SK-N-SH (cell line): ENCODE measurements around the gene RNASE3. TPM values are rescaled to one million over a fixed set of nuclear protein-coding genes. Genes with fewer than 3 reads are reported as not detected.

ENCODE experiments used
- CTCF ChIA-PET: fragments of 300-600, 350-600 bp; formaldehyde crosslinking; extraction: SDS; loops from one replicate; lab custom pipeline; 2021; lab: Yijun Ruan, JAX
- POLR2A ChIA-PET: fragments of 350-600 bp; sonication (Branson Sonifier 250); formaldehyde crosslinking; extraction: SDS; loops from one replicate; lab custom pipeline; 2020; ENCODE audit warnings: antibody characterized with exemption, inconsistent platforms; lab: Yijun Ruan, JAX
- DNase-seq: peaks from one replicate; pipeline ENCODE4 v3.0.0; 2012
- H2AFZ ChIP-seq: fragments of 200-600 bp; sonication (generic); 2 replicates; pipeline ENCODE4 v1.8.1; 2016; ENCODE audit warnings: antibody characterized with exemption, mild to moderate bottlenecking, low read depth
- H3F3A ChIP-seq: fragments of 200-600 bp; sonication (generic); replicated peaks from 2 replicates; pipeline ENCODE3; 2016; ENCODE audit warnings: antibody characterized with exemption, mild to moderate bottlenecking; ENCODE audit not compliant: insufficient read depth
- H3K27ac ChIP-seq, 2 experiments: fragments of 200-500 bp in 1 of 2; fragments of 200-600 bp in 1 of 2; sonication (Bioruptor generic) in 1 of 2; sonication (generic), shearing (Covaris generic) in 1 of 2; 2 replicates each; pipeline versions ENCODE4 v1.5.1 to v1.6.1; 2014 to 2016; ENCODE audit warnings: low read depth in 2 of 2, inconsistent platforms in 1 of 2, low read length in 1 of 2, mild to moderate bottlenecking in 1 of 2, mixed read lengths in 1 of 2
- H3K27me3 ChIP-seq: fragments of 200-600 bp; sonication (generic), shearing (Covaris generic); 2 replicates; pipeline ENCODE4 v1.6.1; 2016; ENCODE audit warnings: mixed run types; ENCODE audit not compliant: insufficient read depth
- H3K36me3 ChIP-seq, 2 experiments: fragments of 200-500 bp in 1 of 2; fragments of 200-600 bp in 1 of 2; sonication (Bioruptor generic) in 1 of 2; sonication (generic) in 1 of 2; replicated peaks in 1 of 2; 2 replicates each; pipeline versions ENCODE3 to v1.5.1; 2014 to 2016; ENCODE audit warnings: low read length in 1 of 2, mild to moderate bottlenecking in 1 of 2; ENCODE audit not compliant: insufficient read depth in 2 of 2, control insufficient read depth in 1 of 2
- H3K4me1 ChIP-seq, 2 experiments: fragments of 200-500 bp in 1 of 2; fragments of 200-600 bp in 1 of 2; sonication (Bioruptor generic) in 1 of 2; sonication (generic), shearing (Covaris generic) in 1 of 2; 2 replicates each; pipeline versions ENCODE4 v1.5.1 to v1.6.1; 2014 to 2016; ENCODE audit warnings: low read depth in 1 of 2, low read length in 1 of 2, mixed run types in 1 of 2; ENCODE audit not compliant: insufficient read depth in 2 of 2, control insufficient read depth in 1 of 2
- H3K4me2 ChIP-seq: fragments of 200-600 bp; sonication (generic), shearing (Covaris generic); 2 replicates; pipeline ENCODE4 v1.6.1; 2017; ENCODE audit warnings: mixed run types
- H3K4me3 ChIP-seq, 2 experiments: fragments of 200-500 bp in 1 of 2; fragments of 200-600 bp in 1 of 2; sonication (Bioruptor generic) in 1 of 2; sonication (generic), shearing (Covaris generic) in 1 of 2; 2 replicates each; pipeline versions ENCODE4 v1.5.1 to v1.8.1; 2014 to 2016; ENCODE audit warnings: low read depth in 2 of 2, inconsistent platforms in 1 of 2, low read length in 1 of 2, mild to moderate bottlenecking in 1 of 2, mixed read lengths in 1 of 2, moderate library complexity in 1 of 2
- H3K79me2 ChIP-seq: fragments of 200-600 bp; sonication (generic); 2 replicates; pipeline ENCODE4 v1.8.1; 2017; ENCODE audit warnings: mild to moderate bottlenecking; ENCODE audit not compliant: insufficient read depth
- H3K9ac ChIP-seq: fragments of 200-600 bp; sonication (generic); 2 replicates; pipeline ENCODE4 v1.6.1; 2017; ENCODE audit warnings: mixed run types
- H3K9me2 ChIP-seq: fragments of 200-600 bp; sonication (generic); 2 replicates; pipeline ENCODE4 v1.6.1; 2017; ENCODE audit warnings: mixed run types
- H3K9me3 ChIP-seq: fragments of 200-600 bp; sonication (generic); 2 replicates; pipeline ENCODE4 v1.6.1; 2017; ENCODE audit warnings: mixed run types, mild to moderate bottlenecking, moderate library complexity
- H4K20me1 ChIP-seq: fragments of 200-600 bp; sonication (generic); 2 replicates; pipeline ENCODE4 v1.6.1; 2017; ENCODE audit warnings: mild to moderate bottlenecking, mixed run types; ENCODE audit not compliant: insufficient read depth
- CHD2 ChIP-seq: fragments of 150-350 bp; IDR thresholded peaks from 2 replicates; pipeline ENCODE4 v1.6.1; 2018; ENCODE audit warnings: low read length; ENCODE audit not compliant: partially characterized antibody
- ELF1 ChIP-seq: IDR thresholded peaks from 2 replicates; pipeline ENCODE4 v1.4.0; 2012
- FOXJ3 ChIP-seq: sonication (generic); formaldehyde crosslinking; IDR thresholded peaks from 2 replicates; pipeline ENCODE4 v1.5.1; 2020; ENCODE audit warnings: mild to moderate bottlenecking, missing genetic modification reagents
- FOXM1 ChIP-seq: IDR thresholded peaks from 2 replicates; pipeline ENCODE4 v1.4.0; 2012; ENCODE audit warnings: low read depth, mild to moderate bottlenecking
- MAX ChIP-seq: IDR thresholded peaks from 2 replicates; pipeline ENCODE4 v1.4.0; 2012; ENCODE audit warnings: low read depth
- NFIC ChIP-seq: IDR thresholded peaks from 2 replicates; pipeline ENCODE4 v1.4.0; 2012; ENCODE audit warnings: borderline replicate concordance
- NRF1 ChIP-seq: IDR thresholded peaks from 2 replicates; pipeline ENCODE4 v1.6.1; 2012; ENCODE audit warnings: low read depth, mild to moderate bottlenecking, low read length
- RAD21 ChIP-seq: IDR thresholded peaks from 2 replicates; pipeline ENCODE4 v1.6.1; 2012; ENCODE audit warnings: mild to moderate bottlenecking, low read length
- RCOR1 ChIP-seq: fragments of 150-350 bp; IDR thresholded peaks from 2 replicates; pipeline ENCODE4 v1.6.1; 2017; ENCODE audit warnings: antibody characterized with exemption, low read length
- RFX5 ChIP-seq: IDR thresholded peaks from 2 replicates; pipeline ENCODE4 v1.6.1; 2012; ENCODE audit warnings: mild to moderate bottlenecking, improper control_type of control experiment, low read length
- SIN3A ChIP-seq: IDR thresholded peaks from 2 replicates; pipeline ENCODE4 v1.6.1; 2012; ENCODE audit warnings: low read depth, mild to moderate bottlenecking, low read length, moderate library complexity, borderline replicate concordance
- SMC3 ChIP-seq: IDR thresholded peaks from 2 replicates; pipeline ENCODE4 v1.6.1; 2012; ENCODE audit warnings: low read depth, low read length, improper control_type of control experiment
- TEAD4 ChIP-seq: IDR thresholded peaks from 2 replicates; pipeline ENCODE4 v1.4.0; 2012; ENCODE audit warnings: mild to moderate bottlenecking, borderline replicate concordance; ENCODE audit not compliant: insufficient read depth
- WGBS: methylation state at CpG from one replicate; pipeline ENCODE4 v1.1.6; 2017; ENCODE audit warnings: low lambda C conversion rate; 5-methylcytosine and 5-hydroxymethylcytosine counted together
- polyA plus RNA-seq, 3 experiments: library from polyadenylated mRNA; depleted of rRNA; stranded (reverse); fragments of >200 nt; gene quantifications; 2 replicates each; pipeline ENCODE4 v1.2.3, GENCODE V29; 2012
- TF ChIP-seq, protein P1 (sequence below): fragments of 150-350 bp; IDR thresholded peaks from 2 replicates; pipeline ENCODE4 v1.6.1; 2017; ENCODE audit warnings: antibody characterized with exemption, low read length, low read depth, borderline replicate concordance
- TF ChIP-seq, protein P2 (sequence below): fragments of 200-600 bp; sonication (generic); IDR thresholded peaks from 2 replicates; pipeline ENCODE4 v1.6.1; 2017; ENCODE audit warnings: antibody characterized with exemption, mild to moderate bottlenecking, moderate library complexity

RNASE3 gene
- polyA plus RNA-seq, 1 of the 3 experiments (the other 2 are of a cell fraction) = not detected

DNA sequence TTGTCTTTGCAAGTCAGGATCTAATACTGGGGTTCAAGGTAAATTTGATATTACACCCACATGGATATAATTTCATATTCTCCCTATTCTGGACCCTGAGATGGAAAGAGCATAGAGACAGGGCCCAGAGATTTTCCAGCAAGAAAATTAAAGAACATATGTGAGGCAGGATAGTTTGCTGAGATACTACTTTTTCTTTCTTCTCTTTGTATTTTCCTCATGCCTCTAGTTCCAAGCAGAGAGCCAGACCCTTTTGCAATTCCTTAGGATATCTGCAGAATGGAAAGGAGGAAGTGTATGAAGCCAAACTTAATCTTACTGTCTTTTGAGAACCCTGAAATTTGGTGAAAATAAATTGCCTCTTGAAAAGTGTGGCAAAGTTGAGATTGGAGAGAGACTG, 34.0 kb upstream of the RNASE3 start:
- Histone ChIP-seq H3K9me2 (no peaks in the 10 kb centered on the region), H3K9me3 (no peaks in the 10 kb centered on the region), H3K4me2 (no peak overlapping the region), H4K20me1 (no peaks in the 10 kb centered on the region), H3K4me3 (no peak overlapping the region), H2AFZ (no peak overlapping the region), H3F3A (no peaks in the 10 kb centered on the region), H3K27ac (no peak overlapping the region), H3K4me1 (peaks cover 0 to 3% of the 10 kb centered on the region in 2 experiments; a peak in 1 of 4 replicates), H3K9ac (no peak overlapping the region), H3K36me3 (no peaks in the 10 kb centered on the region), H3K79me2 (no peaks in the 10 kb centered on the region), H3K27me3 (peaks cover 32% of the 10 kb centered on the region; the same call in 1 of the 2 replicates)
- ChIA-PET CTCF (interaction anchor here (0.6 to 4.0 kb wide), 25 partner anchors 8 to 247 kb away, joined by 3 to 49 read pairs (median 4); partner anchors contain the start of gene RNASE4), POLR2A (no interaction called here)
- DNase-seq = no peak
- TF ChIP-seq ELF1 (no peak), SIN3A (no peak), RFX5 (no peak), MAX (no peak), NRF1 (no peak), TEAD4 (no peak), RCOR1 (no peak), FOXM1 (no peak), CHD2 (no peak), FOXJ3 (CRISPR knock-in tag) (no peak)
- TF ChIP-seq, protein P1, sequence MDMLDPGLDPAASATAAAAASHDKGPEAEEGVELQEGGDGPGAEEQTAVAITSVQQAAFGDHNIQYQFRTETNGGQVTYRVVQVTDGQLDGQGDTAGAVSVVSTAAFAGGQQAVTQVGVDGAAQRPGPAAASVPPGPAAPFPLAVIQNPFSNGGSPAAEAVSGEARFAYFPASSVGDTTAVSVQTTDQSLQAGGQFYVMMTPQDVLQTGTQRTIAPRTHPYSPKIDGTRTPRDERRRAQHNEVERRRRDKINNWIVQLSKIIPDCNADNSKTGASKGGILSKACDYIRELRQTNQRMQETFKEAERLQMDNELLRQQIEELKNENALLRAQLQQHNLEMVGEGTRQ = no peak

DNA sequence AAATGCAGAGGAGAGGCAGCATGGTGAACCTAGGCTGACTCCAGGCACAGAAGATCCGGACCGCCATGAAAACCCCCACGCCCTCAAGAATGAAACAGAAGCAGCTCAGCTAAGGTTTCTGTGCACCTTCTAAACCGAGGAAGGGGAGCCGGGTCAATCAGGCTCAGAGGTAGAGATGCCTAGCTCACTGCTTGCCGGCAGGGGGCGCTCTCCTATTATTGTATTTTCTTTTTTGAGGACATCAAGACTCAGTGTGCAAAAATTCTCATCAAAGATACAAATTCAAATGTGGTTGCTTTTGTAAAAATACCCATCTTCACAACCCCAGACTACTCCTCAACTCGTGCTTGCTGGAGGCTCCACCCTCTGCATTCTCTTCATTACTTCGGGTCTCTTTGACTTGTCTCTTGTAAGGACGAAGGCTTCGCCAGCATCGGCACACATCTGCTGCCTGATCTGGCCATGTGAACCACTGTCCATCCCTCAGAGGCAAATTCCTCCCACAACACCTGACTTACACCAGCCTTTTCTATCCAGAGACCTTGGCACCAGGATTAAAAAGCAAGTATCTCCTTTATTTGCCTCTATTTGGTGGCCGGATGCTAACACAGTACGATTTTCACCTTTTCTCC, 33.4 kb upstream of the RNASE3 start:
- Histone ChIP-seq H3K36me3 (no peaks in the 10 kb centered on the region), H3K4me3 (peak overlapping the region in 1 of 2 experiments; percentile 41; a peak in 1 of 4 replicates), H3K9ac (no peak overlapping the region), H3K4me2 (peak overlapping the region; percentile 36; the same call in 1 of the 2 replicates), H2AFZ (no peak overlapping the region), H4K20me1 (no peaks in the 10 kb centered on the region), H3K9me3 (no peaks in the 10 kb centered on the region), H3K27me3 (peaks cover 28% of the 10 kb centered on the region; the same call in 1 of the 2 replicates), H3K79me2 (no peaks in the 10 kb centered on the region), H3K27ac (no peak overlapping the region), H3K4me1 (peaks cover 0 to 3% of the 10 kb centered on the region in 2 experiments; a peak in 1 of 4 replicates), H3F3A (no peaks in the 10 kb centered on the region), H3K9me2 (no peaks in the 10 kb centered on the region)
- CTCF ChIA-PET = interaction anchor here (0.6 to 4.0 kb wide), 28 partner anchors 9 to 646 kb away, joined by 3 to 49 read pairs (median 4); partner anchors contain the start of gene RNASE4
- DNase-seq = peak; percentile 52
- TF ChIP-seq RAD21 (peak; percentile 65), NRF1 (no peak), NFIC (no peak), SMC3 (peak; percentile 58)
- TF ChIP-seq, protein P2, sequence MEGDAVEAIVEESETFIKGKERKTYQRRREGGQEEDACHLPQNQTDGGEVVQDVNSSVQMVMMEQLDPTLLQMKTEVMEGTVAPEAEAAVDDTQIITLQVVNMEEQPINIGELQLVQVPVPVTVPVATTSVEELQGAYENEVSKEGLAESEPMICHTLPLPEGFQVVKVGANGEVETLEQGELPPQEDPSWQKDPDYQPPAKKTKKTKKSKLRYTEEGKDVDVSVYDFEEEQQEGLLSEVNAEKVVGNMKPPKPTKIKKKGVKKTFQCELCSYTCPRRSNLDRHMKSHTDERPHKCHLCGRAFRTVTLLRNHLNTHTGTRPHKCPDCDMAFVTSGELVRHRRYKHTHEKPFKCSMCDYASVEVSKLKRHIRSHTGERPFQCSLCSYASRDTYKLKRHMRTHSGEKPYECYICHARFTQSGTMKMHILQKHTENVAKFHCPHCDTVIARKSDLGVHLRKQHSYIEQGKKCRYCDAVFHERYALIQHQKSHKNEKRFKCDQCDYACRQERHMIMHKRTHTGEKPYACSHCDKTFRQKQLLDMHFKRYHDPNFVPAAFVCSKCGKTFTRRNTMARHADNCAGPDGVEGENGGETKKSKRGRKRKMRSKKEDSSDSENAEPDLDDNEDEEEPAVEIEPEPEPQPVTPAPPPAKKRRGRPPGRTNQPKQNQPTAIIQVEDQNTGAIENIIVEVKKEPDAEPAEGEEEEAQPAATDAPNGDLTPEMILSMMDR = peak; percentile 90
- POLR2A ChIA-PET = no interaction called here
- 11% methylated on average over 14 of the region's 14 CpGs for WGBS
